H1 (cell line): ENCODE measurements around the gene SIKE1. TPM values are rescaled to one million over a fixed set of nuclear protein-coding genes. Genes with fewer than 3 reads are reported as not detected.

Experiments
- CTCF ChIA-PET: fragments of 300-600 bp; sonication (Branson Sonifier 250); formaldehyde crosslinking; loops from one replicate; lab custom pipeline; 2021; ENCODE audit not compliant: partially characterized antibody; lab: Charles Lee
- POLR2A ChIA-PET: fragments of 300-600 bp; sonication (Branson Sonifier 250); formaldehyde crosslinking; loops from one replicate; lab custom pipeline; 2021; ENCODE audit warnings: inconsistent platforms; ENCODE audit not compliant: partially characterized antibody; lab: Charles Lee
- DNase-seq, 2 experiments: peaks; one replicate each; pipeline versions ENCODE4 v3.0.0 to v3.0.0-alpha.2; 2010 to 2022; ENCODE audit warnings: low spot score in 2 of 2, low read depth in 1 of 2, mixed read lengths in 1 of 2
- FAIRE-seq: peaks from 2 replicates; lab custom pipeline; 2011; peaks lifted over from hg19 to GRCh38; lab: Jason Lieb, UNC
- H2AFZ ChIP-seq: 2 replicates; pipeline ENCODE4 v1.8.1; 2012; ENCODE audit warnings: low read length, inconsistent platforms
- H2AK5ac ChIP-seq: 2 replicates; pipeline ENCODE4 v1.6.1; 2013; ENCODE audit warnings: low read depth, low read length
- H2BK120ac ChIP-seq: replicated peaks from 2 replicates; pipeline ENCODE3; 2013; ENCODE audit warnings: low read depth, low read length, inconsistent platforms
- H2BK12ac ChIP-seq: 2 replicates; pipeline ENCODE4 v1.6.1; 2013; ENCODE audit warnings: low read depth, low read length
- H2BK15ac ChIP-seq: 2 replicates; pipeline ENCODE4 v1.6.1; 2013; ENCODE audit warnings: low read length
- H2BK20ac ChIP-seq: 2 replicates; pipeline ENCODE4 v1.6.1; 2013; ENCODE audit warnings: low read length
- H2BK5ac ChIP-seq: 2 replicates; pipeline ENCODE4 v1.6.1; 2013; ENCODE audit warnings: low read depth, low read length
- H3K14ac ChIP-seq: 2 replicates; pipeline ENCODE4 v1.6.1; 2013; ENCODE audit warnings: inconsistent platforms; ENCODE audit not compliant: insufficient read length
- H3K18ac ChIP-seq: 2 replicates; pipeline ENCODE4 v1.6.1; 2013; ENCODE audit warnings: low read length; ENCODE audit errors: extremely low read depth
- H3K23ac ChIP-seq: 2 replicates; pipeline ENCODE4 v1.6.1; 2013; ENCODE audit warnings: inconsistent platforms; ENCODE audit not compliant: insufficient read length
- H3K23me2 ChIP-seq: 2 replicates; pipeline ENCODE4 v1.6.1; 2013; ENCODE audit warnings: low read depth, low read length
- H3K27ac ChIP-seq: 2 replicates; pipeline ENCODE4 v1.6.1; 2011; ENCODE audit warnings: low read depth, low read length, inconsistent platforms
- H3K27me3 ChIP-seq, 4 experiments: replicated peaks in 1 of 4; 1 replicate in 1 of 4; 2 replicates in 3 of 4; pipeline versions ENCODE4 v1.6.1 to v1.8.1; 2011 to 2013; ENCODE audit warnings: low read length in 3 of 4, mild to moderate bottlenecking in 3 of 4, inconsistent platforms in 2 of 4, mixed read lengths in 2 of 4, moderate library complexity in 1 of 4; ENCODE audit not compliant: control insufficient read depth in 3 of 4, insufficient read depth in 3 of 4; ENCODE audit errors: extremely low read depth in 1 of 4
- H3K36me3 ChIP-seq, 4 experiments: 2 replicates each; pipeline versions ENCODE4 v1.6.1 to v1.8.1; 2011 to 2013; ENCODE audit warnings: mild to moderate bottlenecking in 4 of 4, low read length in 3 of 4, moderate library complexity in 2 of 4, control low read depth in 1 of 4, inconsistent platforms in 1 of 4; ENCODE audit not compliant: insufficient read depth in 4 of 4, control insufficient read depth in 2 of 4
- H3K4ac ChIP-seq: replicated peaks from 2 replicates; pipeline ENCODE3; 2013; ENCODE audit warnings: low read length, low read depth, mixed read lengths, inconsistent platforms; ENCODE audit not compliant: insufficient read length
- H3K4me1 ChIP-seq, 4 experiments: replicated peaks in 1 of 4; 1 replicate in 1 of 4; 2 replicates in 3 of 4; pipeline versions ENCODE4 v1.6.1 to v1.8.1; 2011 to 2013; ENCODE audit warnings: low read length in 3 of 4, inconsistent platforms in 2 of 4, mixed read lengths in 1 of 4; ENCODE audit not compliant: insufficient read depth in 4 of 4, control insufficient read depth in 3 of 4
- H3K4me2 ChIP-seq, 2 experiments: 2 replicates each; pipeline versions ENCODE4 v1.6.1 to v1.8.1; 2011 to 2013; ENCODE audit warnings: low read depth in 2 of 2, low read length in 2 of 2, control low read depth in 1 of 2, inconsistent platforms in 1 of 2, mild to moderate bottlenecking in 1 of 2; ENCODE audit not compliant: insufficient read depth in 1 of 2
- H3K4me3 ChIP-seq, 4 experiments: fragments of 200-600, 300-600 bp in 1 of 4; sonication (generic), shearing (Covaris generic), sonication (Bioruptor Twin) in 1 of 4; 2 replicates each; pipeline versions ENCODE4 v1.5.1 to v1.8.1; 2011 to 2016; ENCODE audit warnings: low read length in 4 of 4, low read depth in 3 of 4, control low read depth in 2 of 4, inconsistent platforms in 2 of 4, mild to moderate bottlenecking in 2 of 4, mixed read lengths in 1 of 4, moderate library complexity in 1 of 4; ENCODE audit not compliant: insufficient read depth in 2 of 4; ENCODE audit errors: extremely low read depth in 1 of 4
- H3K56ac ChIP-seq: replicated peaks from 2 replicates; pipeline ENCODE3; 2013; ENCODE audit warnings: low read depth, mild to moderate bottlenecking, mixed read lengths, low read length, inconsistent platforms; ENCODE audit not compliant: insufficient read length
- H3K79me1 ChIP-seq: 2 replicates; pipeline ENCODE4 v1.6.1; 2013; ENCODE audit warnings: low read depth, low read length, control low read depth
- H3K79me2 ChIP-seq, 2 experiments: 2 replicates each; pipeline versions ENCODE4 v1.6.1 to v1.8.1; 2012 to 2013; ENCODE audit warnings: low read length in 2 of 2, mild to moderate bottlenecking in 2 of 2, inconsistent platforms in 1 of 2; ENCODE audit not compliant: insufficient read depth in 2 of 2, control insufficient read depth in 1 of 2
- H3K9ac ChIP-seq, 4 experiments: replicated peaks in 1 of 4; 1 replicate in 1 of 4; 2 replicates in 3 of 4; pipeline versions ENCODE4 v1.6.1 to v1.8.1; 2011 to 2013; ENCODE audit warnings: low read depth in 3 of 4, low read length in 3 of 4, control low read depth in 2 of 4, mild to moderate bottlenecking in 2 of 4, moderate library complexity in 2 of 4, inconsistent platforms in 1 of 4; ENCODE audit errors: extremely low read depth in 1 of 4
- H3K9me3 ChIP-seq, 2 experiments: 2 replicates each; pipeline versions ENCODE4 v1.6.1 to v1.8.1; 2012 to 2013; ENCODE audit warnings: mild to moderate bottlenecking in 2 of 2, moderate library complexity in 2 of 2, control low read depth in 1 of 2, inconsistent platforms in 1 of 2, low read depth in 1 of 2, low read length in 1 of 2, mixed read lengths in 1 of 2; ENCODE audit not compliant: insufficient read depth in 2 of 2
- H4K20me1 ChIP-seq, 2 experiments: replicated peaks in 1 of 2; 2 replicates each; pipeline versions ENCODE3 to v1.8.1; 2011 to 2013; ENCODE audit warnings: inconsistent platforms in 2 of 2, low read length in 2 of 2, mild to moderate bottlenecking in 1 of 2; ENCODE audit not compliant: insufficient read depth in 2 of 2, control insufficient read depth in 1 of 2
- H4K5ac ChIP-seq: 2 replicates; pipeline ENCODE4 v1.6.1; 2013; ENCODE audit warnings: low read length, low read depth, mixed read lengths, inconsistent platforms; ENCODE audit not compliant: insufficient read length
- H4K8ac ChIP-seq: 2 replicates; pipeline ENCODE4 v1.8.0; 2013; ENCODE audit warnings: mild to moderate bottlenecking, moderate library complexity, low read length, inconsistent platforms; ENCODE audit not compliant: insufficient read depth; ENCODE audit errors: extremely low read depth
- H4K91ac ChIP-seq: replicated peaks from 2 replicates; pipeline ENCODE3; 2013; ENCODE audit warnings: low read length, mixed read lengths, inconsistent platforms; ENCODE audit not compliant: insufficient read length
- BACH1 ChIP-seq: IDR thresholded peaks from 2 replicates; pipeline ENCODE4 v1.6.1; 2012; ENCODE audit warnings: low read length, improper control_type of control experiment
- CBX5 ChIP-seq: fragments of 300-800, 300-1000 bp; sonication (generic); IDR thresholded peaks from 2 replicates; pipeline ENCODE4 v1.7.1; 2016; ENCODE audit warnings: antibody characterized with exemption, low read length, low read depth
- CBX8 ChIP-seq: fragments of 300-800, 300-1000 bp; sonication (generic); IDR thresholded peaks from 2 replicates; pipeline ENCODE4 v1.7.1; 2016; ENCODE audit warnings: low read depth, low read length, borderline replicate concordance
- CHD1 ChIP-seq: IDR thresholded peaks from 2 replicates; pipeline ENCODE4 v1.6.1; 2012; ENCODE audit warnings: low read depth, low read length, improper control_type of control experiment
- EGR1 ChIP-seq: IDR thresholded peaks from 2 replicates; pipeline ENCODE4 v1.6.1; 2011; ENCODE audit warnings: low read depth, low read length, borderline replicate concordance
- GABPA ChIP-seq: IDR thresholded peaks from 2 replicates; pipeline ENCODE4 v1.6.1; 2011; ENCODE audit warnings: mild to moderate bottlenecking, low read length, moderate library complexity, borderline replicate concordance; ENCODE audit not compliant: insufficient read depth
- KDM4A ChIP-seq: IDR thresholded peaks from one replicate; pipeline ENCODE4 v1.7.1; 2012; ENCODE audit warnings: low read depth, mild to moderate bottlenecking, moderate library complexity, low read length, inconsistent platforms; ENCODE audit not compliant: severe bottlenecking
- NANOG ChIP-seq: IDR thresholded peaks from 2 replicates; pipeline ENCODE4 v1.6.1; 2011; ENCODE audit warnings: low read length, low read depth, mild to moderate bottlenecking, inconsistent platforms; ENCODE audit not compliant: insufficient read depth, poor library complexity, severe bottlenecking
- NRF1 ChIP-seq: IDR thresholded peaks from 2 replicates; pipeline ENCODE4 v1.6.1; 2011; ENCODE audit warnings: mild to moderate bottlenecking, low read depth, low read length, improper control_type of control experiment
- POLR2AphosphoS5 ChIP-seq: IDR thresholded peaks from 2 replicates; pipeline ENCODE4 v1.6.1; 2011; ENCODE audit warnings: low read depth, low read length
- RFX5 ChIP-seq: IDR thresholded peaks from 2 replicates; pipeline ENCODE4 v1.6.1; 2011; ENCODE audit warnings: low read depth, low read length, improper control_type of control experiment, borderline replicate concordance
- RNF2 ChIP-seq: fragments of 200-900, 300-1000 bp; sonication (generic); IDR thresholded peaks from 2 replicates; pipeline ENCODE4 v1.7.1; 2016; ENCODE audit warnings: borderline replicate concordance, low read depth, mild to moderate bottlenecking, antibody characterized with exemption, low read length; ENCODE audit not compliant: poor library complexity, severe bottlenecking; ENCODE audit errors: missing control alignments
- RXRA ChIP-seq: IDR thresholded peaks from 2 replicates; pipeline ENCODE4 v1.6.1; 2011; ENCODE audit warnings: low read depth, mild to moderate bottlenecking, low read length, moderate library complexity; ENCODE audit not compliant: insufficient read depth
- TCF12 ChIP-seq: IDR thresholded peaks from 2 replicates; pipeline ENCODE4 v1.6.1; 2011; ENCODE audit warnings: low read depth, mild to moderate bottlenecking, low read length
- YY1 ChIP-seq: IDR thresholded peaks from 2 replicates; pipeline ENCODE4 v1.6.1; 2011; ENCODE audit warnings: low read depth, mild to moderate bottlenecking, low read length
- WGBS, 2 experiments: shearing (Covaris generic) in 1 of 2; methylation state at CpG; one replicate each; pipeline versions ENCODE4 v1.1.6 to v1.1.7; 2013 to 2015; ENCODE audit warnings: low lambda C conversion rate in 2 of 2, mixed read lengths in 2 of 2, inconsistent platforms in 1 of 2, low coverage in 1 of 2, missing lambda C conversion rate in 1 of 2; ENCODE audit not compliant: insufficient replicate concordance in 2 of 2, insufficient coverage in 1 of 2, insufficient read length in 1 of 2; ENCODE audit errors: extremely low coverage in 1 of 2, missing lambda C conversion rate in 1 of 2; 5-methylcytosine and 5-hydroxymethylcytosine counted together
- polyA plus RNA-seq, 7 experiments: library from polyadenylated mRNA; depleted of rRNA in 3 of 7; stranded (reverse) in 5 of 7; unstranded in 2 of 7; fragments of >200 nt in 5 of 7; fragments of 200-250 nt in 2 of 7; gene quantifications; 1 replicate in 5 of 7; 2 replicates in 1 of 7; 4 replicates in 1 of 7; pipeline versions ENCODE4 v1.2.1 to v1.2.3, GENCODE V29; 2011 to 2013; ENCODE audit warnings: missing spikeins in 2 of 7, mixed read lengths in 2 of 7
- total RNA-seq: library from RNA; stranded (reverse); fragmentation: NEBNext Ultra II Directional; extraction: Animal tissue kit (Norgen Biotek cat#: 25700); gene quantifications from 2 replicates; pipeline ENCODE4 v1.2.1, GENCODE V29; 2021

The SIKE1 gene
- total and polyA plus RNA-seq, 2 of the 8 experiments (the other 6 are each of a cell fraction or from before 2014, with no cell fraction given) = 20.5 to 79.9 TPM

- H3K79me2 ChIP-seq = peaks cover 0 to 19% of the 10 kb centered on the region in 2 experiments; a peak in 2 of 4 replicates
- H3K4ac ChIP-seq = no peak overlapping the region
- no peak overlapping the region for H3K27ac ChIP-seq
- H3K27me3 ChIP-seq = peaks cover 0 to 9% (median 2%) of the 10 kb centered on the region in 4 experiments; a peak in 3 of 7 replicates
- ChIA-PET CTCF (no interaction called here), POLR2A (interaction anchor here (1.9 kb wide), 1 partner anchor 26 kb away, joined by 5 read pairs; no protein-coding TSS in a partner anchor)
- H2AFZ ChIP-seq = no peak overlapping the region
- FAIRE-seq (no peak), DNase-seq (no peak)
- H2BK5ac ChIP-seq = no peak overlapping the region
- no peak overlapping the region for H2AK5ac ChIP-seq
- no peak overlapping the region for H2BK12ac ChIP-seq
- H3K4me3 ChIP-seq = no peak overlapping the region
- H3K14ac ChIP-seq = no peak overlapping the region
- no peak overlapping the region for H3K9ac ChIP-seq
- no peaks in the 10 kb centered on the region for H4K20me1 ChIP-seq
- no peak overlapping the region for H4K91ac ChIP-seq
- H3K23me2 ChIP-seq = no peaks in the 10 kb centered on the region
- H2BK120ac ChIP-seq = no peak overlapping the region
- no peak overlapping the region for H3K56ac ChIP-seq
- H3K4me1 ChIP-seq = no peaks in the 10 kb centered on the region
- no peak overlapping the region for H3K23ac ChIP-seq
- H2BK20ac ChIP-seq = no peak overlapping the region
- no peak overlapping the region for H3K18ac ChIP-seq
- H3K79me1 ChIP-seq = no peaks in the 10 kb centered on the region
- H3K4me2 ChIP-seq = no peak overlapping the region
- H4K5ac ChIP-seq = no peak overlapping the region
- WGBS, 2 experiments = 83% methylated on average over 5 of the region's 5 CpGs; no CpG with 5 or more reads in 1 of the 2 experiments
- H3K36me3 ChIP-seq = peaks cover 0 to 14% (median 4%) of the 10 kb centered on the region in 4 experiments; a peak in 4 of 8 replicates
- no peak overlapping the region for H2BK15ac ChIP-seq
- H4K8ac ChIP-seq = no peak overlapping the region
- no peaks in the 10 kb centered on the region for H3K9me3 ChIP-seq
- TF ChIP-seq BACH1 = no peak
- TF ChIP-seq RNF2 = no peak
- TF ChIP-seq NRF1 = no peak
- TF ChIP-seq TCF12 = no peak
- TF ChIP-seq RXRA = no peak
- TF ChIP-seq POLR2AphosphoS5 = no peak
- no peak for TF ChIP-seq CHD1
- no peak for TF ChIP-seq EGR1
- TF ChIP-seq YY1 = no peak
- TF ChIP-seq GABPA = no peak
- no peak for TF ChIP-seq RFX5
- no peak for TF ChIP-seq CBX5
- TF ChIP-seq CBX8 = no peak
- TF ChIP-seq NANOG = no peak
- TF ChIP-seq KDM4A = no peak
These were observed 2.0 kb upstream of the SIKE1 start for GRCh38 chr1:114782476-114782875.
